Lower leg skin (tissue), 3 donors: Measurements from ENCODE around the gene ZNF726.
"Not testable (repeated sequence)": the region's sequence is repeated elsewhere in the genome, so short reads cannot be mapped to it uniquely, and the experiment has no call there.

Source experiments
- CTCF ChIP-seq, 3 donors: fragments of 450-650 bp; IDR thresholded peaks; one replicate each; pipeline ENCODE4 v1.5.1; 2016; ENCODE audit warnings: antibody characterized with exemption in 3 of 3, mild to moderate bottlenecking in 3 of 3, moderate library complexity in 2 of 3
- POLR2A ChIP-seq, 2 donors: fragments of 450-650 bp; IDR thresholded peaks; one replicate each; pipeline ENCODE4 v1.6.1; 2016 to 2017; ENCODE audit warnings: antibody characterized with exemption in 2 of 2, mild to moderate bottlenecking in 1 of 2, moderate library complexity in 1 of 2

GRCh38 chr19:23937031-23937430 lies 22.3 kb downstream of the ZNF726 start:
- not testable (repeated sequence) for TF ChIP-seq POLR2A, CTCF (IDR thresholded peaks at IDR 0.05)
